ENCODE results near the gene KIF12. TPM values are rescaled to one million over a fixed set of nuclear protein-coding genes. Genes with fewer than 3 reads are reported as not detected.
"Not testable (repeated sequence)": the region's sequence is repeated elsewhere in the genome, so short reads cannot be mapped to it uniquely, and the experiment has no call there.

The KIF12 gene
- total RNA-seq, 1 donor from 2014 or later, result not detected

GRCh38 chr9:114090798-114091197, 8.3 kb downstream of the KIF12 start:
- Mint-ChIP-seq H3K27me3 (no peaks in the 10 kb centered on the region), H3K4me1 (no peaks in the 10 kb centered on the region), H3K4me3 (no peak overlapping the region), H3K9me3 (no peaks in the 10 kb centered on the region), H3K27ac (no peak overlapping the region), H3K36me3 (ENCODE audit: low read depth) (no peaks in the 10 kb centered on the region)
- intact Hi-C loops (cut with micrococcal nuclease), result no loop called here
- DNase-seq, result no peak

GRCh38 chr9:114089206-114089840, 9.8 kb downstream of the KIF12 start:
- H3K36me3 Mint-ChIP-seq (ENCODE audit: low read depth), result no peaks in the 10 kb centered on the region
- intact Hi-C loops (cut with micrococcal nuclease), result no loop called here
- DNase-seq, result no peak
- no peaks in the 10 kb centered on the region for H3K4me1 Mint-ChIP-seq
- no peak overlapping the region for H3K4me3 Mint-ChIP-seq
- no peaks in the 10 kb centered on the region for H3K9me3 Mint-ChIP-seq
- H3K27me3 Mint-ChIP-seq, result no peaks in the 10 kb centered on the region
- no peak overlapping the region for H3K27ac Mint-ChIP-seq

GRCh38 chr9:114088571-114089170, 10.4 kb downstream of the KIF12 start:
- no peaks in the 10 kb centered on the region for H3K27me3 Mint-ChIP-seq
- H3K27ac Mint-ChIP-seq, result no peak overlapping the region
- no peaks in the 10 kb centered on the region for H3K36me3 Mint-ChIP-seq (ENCODE audit: low read depth)
- H3K4me3 Mint-ChIP-seq, result no peak overlapping the region
- no peaks in the 10 kb centered on the region for H3K9me3 Mint-ChIP-seq
- no peak for DNase-seq
- H3K4me1 Mint-ChIP-seq, result no peaks in the 10 kb centered on the region
- intact Hi-C loops (cut with micrococcal nuclease), result no loop called here

DNA sequence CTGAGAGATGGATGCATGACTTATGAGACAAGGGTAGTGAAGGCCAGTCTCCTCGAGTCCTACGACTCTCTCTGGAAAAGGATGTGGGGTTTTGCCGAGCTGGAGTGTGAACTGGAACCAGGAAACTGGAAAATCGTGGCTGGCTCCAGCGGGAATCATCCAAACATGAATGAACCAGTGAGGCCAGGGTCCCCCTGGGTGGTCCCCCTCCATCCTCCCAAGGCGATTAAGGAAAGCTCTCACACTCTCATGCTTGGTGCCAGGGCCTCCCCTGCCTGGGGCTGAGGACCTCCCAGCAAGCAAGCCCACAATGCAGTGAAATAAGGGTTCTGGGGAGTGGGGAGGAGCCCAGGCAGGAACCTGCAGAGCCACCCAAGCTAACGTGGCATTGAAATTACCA, 11.4 kb downstream of the KIF12 start:
- no peak for DNase-seq
- H3K27ac Mint-ChIP-seq, result no peak overlapping the region

DNA sequence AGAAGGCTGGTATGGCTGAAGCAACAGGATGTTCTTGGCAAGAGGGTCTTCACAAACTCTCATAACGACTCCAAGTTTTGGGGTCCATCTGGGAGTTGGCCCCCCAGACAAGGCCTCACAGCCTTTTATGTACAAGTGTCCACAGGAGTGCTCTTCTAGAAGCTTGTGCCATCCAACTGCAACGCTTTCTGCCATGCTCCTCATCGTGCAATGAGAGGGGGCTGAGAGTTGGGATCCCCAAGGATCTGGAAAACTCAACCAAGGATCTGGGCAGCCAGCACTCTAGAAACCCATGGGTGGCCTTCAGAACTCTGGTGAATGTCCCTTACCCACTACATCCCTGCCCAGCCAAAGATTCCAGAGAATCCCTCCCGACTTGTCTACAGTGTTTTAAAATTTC, 12.5 kb downstream of the KIF12 start:
- Mint-ChIP-seq H3K27me3 (peaks cover 3% of the 10 kb centered on the region), H3K9me3 (no peaks in the 10 kb centered on the region), H3K27ac (no peak overlapping the region), H3K36me3 (ENCODE audit: low read depth) (no peaks in the 10 kb centered on the region), H3K4me1 (peaks cover 2% of the 10 kb centered on the region), H3K4me3 (no peak overlapping the region)
- no peak for DNase-seq
- intact Hi-C loops (cut with micrococcal nuclease), result no loop called here

More for the DNA sequence above, 11.4 kb downstream of the KIF12 start:
- Mint-ChIP-seq H3K4me1 (no peaks in the 10 kb centered on the region), H3K27me3 (peaks cover under 1% of the 10 kb centered on the region), H3K36me3 (ENCODE audit: low read depth) (no peaks in the 10 kb centered on the region), H3K9me3 (no peaks in the 10 kb centered on the region), H3K4me3 (no peak overlapping the region)
- intact Hi-C loops (cut with micrococcal nuclease), result no loop called here

DNA sequence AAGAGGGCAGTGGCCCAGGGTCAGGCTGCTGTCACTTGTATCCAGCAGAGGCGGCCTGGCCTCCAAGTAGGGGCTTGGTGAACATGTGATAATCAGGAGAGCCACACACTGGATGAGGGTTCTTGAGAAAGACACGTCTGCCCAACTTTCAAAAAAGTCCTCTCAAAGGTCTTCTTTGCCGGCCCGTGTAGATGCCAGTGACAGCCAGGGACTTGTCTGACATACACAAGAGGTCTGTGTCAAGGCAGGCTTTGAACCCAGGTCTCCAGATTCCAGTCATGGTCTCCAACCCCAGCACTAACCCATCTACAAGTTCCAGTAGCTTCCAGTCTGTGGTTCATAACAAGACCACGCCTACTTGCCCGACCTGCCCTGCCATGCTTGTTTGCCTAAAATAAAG, 13.1 kb downstream of the KIF12 start:
- Mint-ChIP-seq H3K27me3 (peaks cover 3% of the 10 kb centered on the region), H3K4me1 (peaks cover 2% of the 10 kb centered on the region), H3K36me3 (ENCODE audit: low read depth) (no peaks in the 10 kb centered on the region), H3K4me3 (no peak overlapping the region), H3K9me3 (no peaks in the 10 kb centered on the region), H3K27ac (no peak overlapping the region)
- no peak for DNase-seq
- intact Hi-C loops (cut with micrococcal nuclease), result no loop called here

DNA sequence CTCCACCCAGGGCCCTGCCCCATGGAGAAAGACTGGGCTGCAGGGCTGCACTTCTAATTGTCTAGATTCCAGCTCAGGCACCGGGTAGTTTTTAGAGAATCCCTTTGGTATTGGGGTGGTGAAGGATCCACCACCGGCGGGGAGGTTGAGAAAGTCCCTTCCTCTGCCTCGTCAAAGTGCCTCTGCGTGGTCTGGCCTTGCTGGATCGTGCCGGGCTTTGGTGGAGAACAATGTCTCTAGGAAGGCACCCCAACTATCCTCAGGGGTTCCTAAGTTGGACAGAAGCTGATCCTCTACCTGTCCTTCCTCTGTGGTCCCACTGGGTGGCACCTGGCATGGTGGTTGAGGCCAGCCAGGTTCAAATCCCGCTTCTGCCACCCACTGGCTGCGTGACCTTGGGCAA, 13.7 kb downstream of the KIF12 start:
- Mint-ChIP-seq H3K27me3 (peaks cover 3% of the 10 kb centered on the region), H3K9me3 (no peaks in the 10 kb centered on the region), H3K36me3 (ENCODE audit: low read depth) (no peaks in the 10 kb centered on the region), H3K4me1 (peaks cover 2% of the 10 kb centered on the region), H3K27ac (no peak overlapping the region), H3K4me3 (no peak overlapping the region)
- no peak for DNase-seq
- intact Hi-C loops (cut with micrococcal nuclease), result no loop called here

DNA sequence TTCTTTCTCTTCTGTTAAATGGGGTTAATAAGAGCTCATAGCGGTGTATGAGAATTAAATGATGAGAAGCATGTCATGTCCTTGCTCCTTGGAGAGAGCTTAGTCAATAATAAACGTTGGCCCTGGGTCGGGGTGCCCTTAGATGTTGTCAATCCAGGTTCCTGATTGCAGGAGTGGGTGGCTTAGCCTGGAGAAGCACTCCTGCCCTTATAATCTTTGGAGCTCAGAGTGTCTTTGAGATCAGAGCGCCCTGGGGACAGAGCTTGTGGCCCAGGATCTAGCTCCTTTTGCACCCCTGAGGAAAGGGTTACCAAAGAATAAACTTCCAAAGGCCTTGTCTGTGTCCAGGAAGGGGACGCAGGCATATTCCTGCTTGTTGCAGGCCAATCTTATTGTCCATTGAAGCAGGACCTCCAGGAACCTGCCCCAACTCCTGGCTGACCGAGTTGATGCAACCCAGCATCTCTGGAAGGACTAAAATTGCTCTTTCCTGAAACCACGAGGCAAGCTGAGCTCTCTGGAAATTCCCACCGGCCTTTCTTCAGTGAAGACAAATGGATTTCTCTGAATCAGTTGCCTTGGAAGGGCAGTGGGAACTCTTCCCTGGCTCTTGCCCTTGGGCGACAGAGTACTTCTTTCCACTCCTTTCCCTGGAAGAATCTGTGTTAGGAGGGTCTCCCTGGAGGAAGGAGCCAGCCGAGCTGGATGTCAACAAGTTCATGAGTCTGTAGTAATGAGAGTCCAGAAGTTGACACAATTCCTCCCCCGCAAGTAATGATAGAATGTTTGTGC, 14.6 kb downstream of the KIF12 start:
- Mint-ChIP-seq H3K9me3 (no peaks in the 10 kb centered on the region), H3K27ac (no peak overlapping the region)
- intact Hi-C loops (cut with micrococcal nuclease), result no loop called here

DNA sequence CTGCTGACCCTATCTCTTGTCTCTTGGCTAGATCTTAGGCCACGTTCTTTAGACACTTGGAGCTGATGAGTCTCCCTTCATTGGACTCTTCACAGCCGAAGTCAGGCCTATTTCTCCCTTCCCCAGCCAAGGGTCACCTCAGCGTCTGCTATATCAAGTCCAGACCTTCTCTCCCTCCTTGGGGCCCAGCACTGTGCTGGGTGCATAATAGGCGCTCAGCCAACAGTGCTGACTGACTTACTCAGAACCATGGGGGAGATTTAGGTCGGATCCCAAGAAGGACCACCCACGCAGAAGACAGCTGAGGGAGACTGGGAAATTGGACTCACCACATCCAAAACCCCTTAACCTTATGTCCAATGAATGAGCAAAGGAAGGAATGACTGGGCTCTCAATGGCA, 15.4 kb downstream of the KIF12 start:
- Mint-ChIP-seq H3K27ac (no peak overlapping the region), H3K27me3 (peaks cover 3% of the 10 kb centered on the region), H3K36me3 (ENCODE audit: low read depth) (no peaks in the 10 kb centered on the region), H3K4me1 (peaks cover 2% of the 10 kb centered on the region), H3K9me3 (no peaks in the 10 kb centered on the region), H3K4me3 (no peak overlapping the region)
- intact Hi-C loops (cut with micrococcal nuclease), result no loop called here
- DNase-seq, result no peak

More for the DNA sequence above, 14.6 kb downstream of the KIF12 start:
- Mint-ChIP-seq H3K27me3 (peaks cover 3% of the 10 kb centered on the region), H3K4me3 (no peak overlapping the region), H3K4me1 (peaks cover 2% of the 10 kb centered on the region), H3K36me3 (ENCODE audit: low read depth) (no peaks in the 10 kb centered on the region)
- no peak for DNase-seq

- H3K27ac Mint-ChIP-seq, result not testable (repeated sequence)
- intact Hi-C loops (cut with micrococcal nuclease), result loop anchor here (1.0 kb wide), 1 partner anchor 207 kb away; no protein-coding TSS in a partner anchor
These were observed 16.2 kb downstream of the KIF12 start for GRCh38 chr9:114082763-114083412.

DNA sequence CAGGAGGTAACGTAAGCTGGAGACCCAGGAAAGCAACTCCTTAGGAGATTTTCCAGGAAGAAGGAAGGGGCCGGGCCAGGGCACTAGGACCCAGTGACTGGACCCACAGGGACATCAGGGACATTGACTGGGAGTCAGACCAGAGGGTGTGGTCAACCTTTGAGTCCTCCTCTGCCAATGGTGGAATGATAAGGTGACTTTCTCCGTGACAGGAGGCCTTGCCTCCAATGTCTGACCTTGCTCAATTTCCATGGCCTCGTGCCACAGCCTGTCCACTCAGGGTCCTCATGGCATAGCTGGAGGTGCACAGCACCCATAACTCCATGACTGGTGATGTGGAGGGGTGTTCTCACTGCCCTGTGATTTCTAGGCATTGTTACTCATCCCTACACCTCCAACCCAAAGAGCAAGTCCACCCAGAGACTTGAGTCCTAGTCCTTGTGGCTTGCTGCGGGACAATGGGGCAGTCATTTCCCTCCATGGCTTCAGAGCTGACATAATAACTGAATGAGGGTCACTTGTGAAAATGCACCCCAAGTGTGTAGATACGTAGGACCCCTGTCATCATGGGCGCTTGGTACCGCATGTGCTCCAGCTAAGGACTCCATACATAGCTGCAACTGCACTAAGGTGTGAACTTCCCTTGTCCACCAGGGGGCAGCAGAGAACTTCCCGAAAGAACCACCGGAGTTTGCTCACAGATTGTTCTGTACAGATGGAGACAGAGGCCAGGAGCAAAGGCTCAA, 16.9 kb downstream of the KIF12 start:
- Mint-ChIP-seq H3K27ac (no peak overlapping the region), H3K9me3 (no peaks in the 10 kb centered on the region), H3K4me3 (no peak overlapping the region), H3K4me1 (peaks cover 2% of the 10 kb centered on the region), H3K36me3 (ENCODE audit: low read depth) (no peaks in the 10 kb centered on the region), H3K27me3 (peaks cover 3% of the 10 kb centered on the region)
- peak; percentile 94 for DNase-seq
- intact Hi-C loops (cut with micrococcal nuclease), result loop anchor here (1.0 kb wide), 1 partner anchor 208 kb away; no protein-coding TSS in a partner anchor

More at GRCh38 chr9:114082763-114083412, 16.2 kb downstream of the KIF12 start:
- H3K9me3 Mint-ChIP-seq; DNase-seq; H3K4me1 Mint-ChIP-seq; H3K4me3 Mint-ChIP-seq; H3K36me3 Mint-ChIP-seq (ENCODE audit: low read depth); H3K27me3 Mint-ChIP-seq: not testable (repeated sequence)

DNA sequence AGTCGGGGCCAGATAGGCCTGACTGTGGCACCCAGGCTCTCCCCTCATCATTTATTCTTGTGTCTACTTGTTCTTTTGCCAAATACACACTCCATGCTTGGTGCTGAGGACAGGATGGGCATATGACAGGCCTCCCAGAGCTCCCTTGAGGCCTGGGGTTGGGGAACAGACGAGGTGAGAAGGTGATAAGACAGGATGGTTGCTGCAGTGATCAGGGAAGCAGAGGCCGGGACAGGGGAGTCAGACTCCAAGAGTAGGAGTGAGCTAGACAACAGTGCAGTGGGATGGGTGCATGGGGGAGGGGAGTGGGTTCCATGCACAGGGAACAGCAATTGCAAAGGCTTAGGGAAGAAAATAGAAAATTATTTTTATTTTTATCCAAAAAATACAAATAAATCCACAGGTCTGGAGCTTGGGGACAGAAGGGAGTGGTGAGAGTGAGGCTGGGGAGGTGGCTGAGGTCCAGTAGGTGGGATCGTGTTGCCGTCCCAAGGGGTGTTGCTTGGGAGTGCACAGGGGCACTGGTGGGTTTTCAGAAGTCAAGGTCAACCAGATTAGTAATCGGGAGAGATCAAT, 17.6 kb downstream of the KIF12 start:
- H3K4me3 Mint-ChIP-seq, result no peak overlapping the region
- no peaks in the 10 kb centered on the region for H3K36me3 Mint-ChIP-seq (ENCODE audit: low read depth)
- intact Hi-C loops (cut with micrococcal nuclease), result loop anchor here (1.0 kb wide), 1 partner anchor 209 kb away; no protein-coding TSS in a partner anchor
- peaks cover 3% of the 10 kb centered on the region for H3K27me3 Mint-ChIP-seq
- H3K9me3 Mint-ChIP-seq, result no peaks in the 10 kb centered on the region
- DNase-seq, result no peak
- peaks cover 2% of the 10 kb centered on the region for H3K4me1 Mint-ChIP-seq
- no peak overlapping the region for H3K27ac Mint-ChIP-seq

- intact Hi-C loops (cut with micrococcal nuclease), result no loop called here
These were observed 18.2 kb downstream of the KIF12 start for GRCh38 chr9:114080773-114081440.

More at GRCh38 chr9:114080773-114081440, 18.2 kb downstream of the KIF12 start:
- H3K4me3 Mint-ChIP-seq, result no peak overlapping the region
- no peak for DNase-seq
- H3K27me3 Mint-ChIP-seq, result peaks cover 3% of the 10 kb centered on the region
- no peaks in the 10 kb centered on the region for H3K36me3 Mint-ChIP-seq (ENCODE audit: low read depth)
- H3K4me1 Mint-ChIP-seq, result peaks cover 2% of the 10 kb centered on the region
- H3K27ac Mint-ChIP-seq, result no peak overlapping the region
- no peaks in the 10 kb centered on the region for H3K9me3 Mint-ChIP-seq
